ENCODE data around the gene RAP2A.

Gene RAP2A

DNA sequence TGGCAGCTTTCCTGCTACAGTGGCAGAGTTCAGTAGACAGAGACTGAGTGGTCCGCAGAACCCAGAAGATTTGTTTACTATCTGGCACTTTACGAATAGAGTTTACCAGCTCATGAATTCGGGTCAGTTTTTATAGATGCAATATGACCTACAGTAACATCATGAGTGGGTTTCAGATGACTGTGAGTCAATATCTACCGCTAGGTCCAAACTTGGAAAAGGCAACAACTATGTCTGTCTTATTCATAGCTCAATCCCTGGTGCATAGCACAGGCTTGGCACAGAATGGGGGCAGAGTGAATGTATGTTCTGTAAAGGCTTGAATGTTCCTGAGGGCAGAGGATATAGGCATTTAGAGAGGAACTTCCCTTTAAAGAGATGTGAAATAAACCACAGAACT is 65.2 kb downstream of the RAP2A start:
- DNase-seq (ENCODE audit: low read depth): no peak

GRCh38 chr13:97502181-97502580 is 68.2 kb downstream of the RAP2A start:
- H3K4me3 ChIP-seq (ENCODE audit: low read length): no peak overlapping the region
- TF ChIP-seq CTCF (conservative IDR thresholded peaks at IDR 0.05; ENCODE audit: low read depth, low read length): no peak
- DNase-seq (ENCODE audit: low read depth): peak; percentile 51

More for the DNA sequence above, 65.2 kb downstream of the RAP2A start:
- no peak for TF ChIP-seq CTCF (conservative IDR thresholded peaks at IDR 0.05; ENCODE audit: low read depth, low read length)
- no peak overlapping the region for H3K4me3 ChIP-seq (ENCODE audit: low read length)

DNA sequence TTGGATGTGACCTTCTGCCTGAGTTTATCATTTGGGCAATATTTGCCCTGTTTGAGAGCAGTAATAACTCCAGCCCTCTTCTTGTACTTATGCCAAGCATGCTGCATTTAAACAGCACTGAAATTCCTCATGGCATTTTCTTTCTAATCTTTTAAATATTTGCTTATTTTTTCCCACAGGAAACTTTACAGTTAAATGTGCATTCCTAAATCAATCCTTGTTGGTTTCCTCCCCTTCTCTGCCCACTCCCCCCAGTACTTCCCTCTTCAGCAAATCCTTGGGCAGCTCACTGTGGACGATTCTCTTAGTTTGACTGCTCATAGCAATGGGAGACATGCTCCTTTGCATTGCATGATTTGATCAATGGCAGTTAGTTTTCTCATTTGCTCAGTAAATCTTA is 68.7 kb downstream of the RAP2A start:
- no peak overlapping the region for H3K4me3 ChIP-seq (ENCODE audit: low read length)
- no peak for TF ChIP-seq CTCF (conservative IDR thresholded peaks at IDR 0.05; ENCODE audit: low read depth, low read length)
- peak; percentile 80 for DNase-seq (ENCODE audit: low read depth)

- no peak overlapping the region for H3K4me3 ChIP-seq (ENCODE audit: low read length)
- no peak for DNase-seq (ENCODE audit: low read depth)
- no peak for TF ChIP-seq CTCF (conservative IDR thresholded peaks at IDR 0.05; ENCODE audit: low read depth, low read length)
Measured at GRCh38 chr13:97505017-97505416, 71.0 kb downstream of the RAP2A start.

DNA sequence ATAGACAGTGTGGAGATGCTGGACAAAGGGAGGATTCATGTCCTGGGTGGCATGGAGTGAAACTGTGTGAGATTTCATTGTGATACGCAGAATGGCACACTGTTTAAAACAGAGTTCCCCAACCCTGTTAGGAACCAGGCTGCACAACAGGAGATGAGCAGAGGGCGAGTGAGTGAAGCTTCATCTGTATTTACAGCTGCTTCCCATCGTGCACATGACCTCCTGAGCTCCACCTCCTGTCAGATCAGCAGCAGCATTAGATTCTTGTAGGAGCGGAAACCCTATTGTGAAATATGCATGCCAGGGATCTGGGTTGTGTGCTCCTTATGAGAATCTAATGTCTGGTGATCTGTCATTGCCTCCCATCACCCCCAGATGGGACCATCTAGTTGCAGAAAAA is 72.5 kb downstream of the RAP2A start:
- DNase-seq (ENCODE audit: low read depth): no peak

GRCh38 chr13:97512732-97513131 is 78.8 kb downstream of the RAP2A start:
- DNase-seq (ENCODE audit: low read depth): no peak
- H3K4me3 ChIP-seq (ENCODE audit: low read length): no peak overlapping the region
- TF ChIP-seq CTCF (conservative IDR thresholded peaks at IDR 0.05; ENCODE audit: low read depth, low read length): no peak

More for the DNA sequence above, 72.5 kb downstream of the RAP2A start:
- H3K4me3 ChIP-seq (ENCODE audit: low read length): no peak overlapping the region
- TF ChIP-seq CTCF (conservative IDR thresholded peaks at IDR 0.05; ENCODE audit: low read depth, low read length): no peak

DNA sequence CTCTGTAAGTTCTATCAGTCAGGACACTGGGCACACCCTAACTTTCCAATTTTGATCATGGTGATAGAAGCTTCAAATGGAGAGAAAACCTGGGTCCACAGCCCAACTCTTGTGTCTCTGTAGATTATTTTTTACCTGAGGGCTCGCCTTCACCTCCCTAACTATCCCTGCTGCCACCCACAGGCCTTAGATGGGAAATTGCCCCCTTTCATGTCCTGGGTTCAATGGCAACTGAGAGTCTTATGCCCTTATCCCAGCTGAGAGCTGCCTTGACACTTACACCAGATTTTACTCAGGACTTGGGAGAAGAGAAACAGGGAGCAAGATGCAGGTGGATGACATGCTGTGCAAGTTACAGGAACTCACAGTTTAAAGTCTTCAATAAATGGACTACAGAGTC is 81.7 kb downstream of the RAP2A start:
- no peak for DNase-seq (ENCODE audit: low read depth)
- no peak overlapping the region for H3K4me3 ChIP-seq (ENCODE audit: low read length)
- TF ChIP-seq CTCF (conservative IDR thresholded peaks at IDR 0.05; ENCODE audit: low read depth, low read length): no peak
